LHCN-M2 (cell line): ENCODE measurements around the gene ERG28. TPM values are rescaled to one million over a fixed set of nuclear protein-coding genes. Genes with fewer than 3 reads are reported as not detected.

ENCODE experiments used
- DNase-seq: peaks from one replicate; pipeline ENCODE4 v3.0.0-alpha.2; 2012; ENCODE audit warnings: low read depth
- total RNA-seq: library from RNA; depleted of rRNA; stranded (reverse); fragments of >200 nt; gene quantifications from 2 replicates; pipeline ENCODE4 v1.2.3, GENCODE V29; 2014

The ERG28 gene
- total RNA-seq, 1 experiment from 2014 or later, result 9.8 TPM

DNA sequence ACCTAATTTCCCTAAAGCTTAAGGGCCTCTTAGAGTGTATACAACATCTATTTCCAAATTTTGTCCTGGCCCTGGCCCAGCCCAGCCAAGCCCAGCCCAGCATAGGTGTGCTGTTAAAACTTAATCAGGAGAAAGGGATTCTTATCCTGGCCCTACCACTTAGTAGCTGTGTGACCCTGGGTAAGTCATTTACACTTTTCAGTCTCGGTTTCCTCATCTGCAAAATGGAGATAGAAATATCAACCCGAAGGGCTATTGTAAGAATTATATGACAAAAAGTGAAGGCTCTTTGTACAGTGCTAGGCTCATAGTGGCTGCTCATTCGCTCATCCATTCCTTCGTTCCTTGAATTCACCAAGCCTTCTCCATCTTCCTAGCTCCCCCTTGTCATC, 442 bp downstream of the ERG28 start:
- no peak for DNase-seq

DNA sequence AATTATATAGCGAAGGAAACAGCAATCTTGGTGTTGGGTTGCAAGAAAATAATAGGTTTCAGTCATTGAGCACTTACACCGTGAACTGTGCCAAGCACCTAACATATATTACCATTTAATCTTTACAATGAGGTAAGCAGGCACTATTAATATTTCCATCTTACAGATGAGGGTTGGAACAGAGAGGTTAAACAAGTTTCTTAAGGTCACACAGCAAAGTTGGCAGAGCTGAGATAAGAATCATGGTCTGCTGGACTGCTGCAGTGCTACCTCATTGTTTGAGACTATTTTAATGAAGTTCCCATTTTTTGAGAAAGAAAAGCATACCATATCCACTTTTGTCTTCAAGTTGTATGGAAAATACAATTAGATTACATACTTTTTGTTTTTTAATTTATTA, 1.7 kb downstream of the ERG28 start:
- no peak for DNase-seq

DNA sequence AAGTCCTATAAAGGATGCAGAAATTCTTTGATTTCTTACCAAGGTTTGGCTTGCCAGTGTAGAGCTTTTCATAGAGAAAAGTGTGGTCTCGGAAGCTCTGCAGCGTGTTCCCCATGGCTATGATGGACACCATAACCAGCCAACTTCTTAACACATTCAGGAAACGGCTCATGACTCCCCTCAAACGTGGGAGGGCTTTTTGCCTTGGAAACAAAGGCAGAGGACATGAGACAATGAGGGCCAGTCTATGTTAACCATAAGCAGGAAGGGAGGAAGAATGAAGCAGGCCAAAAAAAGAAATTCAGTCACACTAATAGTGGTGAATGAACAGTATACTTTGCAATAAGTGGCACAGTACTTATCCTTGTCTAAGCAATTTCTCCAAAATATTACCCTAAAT, 3.3 kb downstream of the ERG28 start:
- DNase-seq, result no peak

DNA sequence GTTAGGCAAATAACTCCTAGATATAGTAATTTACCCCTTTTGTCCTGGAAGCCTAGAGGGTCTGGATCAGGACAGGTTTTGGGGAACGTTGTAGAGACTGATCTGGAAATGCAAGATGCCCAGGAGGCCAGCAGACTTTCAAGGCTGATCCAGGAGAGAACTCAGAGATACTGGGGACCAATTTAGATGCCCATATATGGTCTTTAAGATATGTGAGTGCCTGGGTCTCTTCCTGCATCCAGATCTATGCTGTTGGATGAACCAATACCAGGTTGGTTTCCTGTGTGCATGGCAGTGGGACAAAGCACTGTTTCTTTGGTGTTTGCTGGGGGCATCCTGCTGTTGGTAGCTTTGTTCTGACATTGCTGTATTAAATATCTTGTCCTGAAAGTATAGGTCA, 5.4 kb downstream of the ERG28 start:
- DNase-seq, result no peak

DNA sequence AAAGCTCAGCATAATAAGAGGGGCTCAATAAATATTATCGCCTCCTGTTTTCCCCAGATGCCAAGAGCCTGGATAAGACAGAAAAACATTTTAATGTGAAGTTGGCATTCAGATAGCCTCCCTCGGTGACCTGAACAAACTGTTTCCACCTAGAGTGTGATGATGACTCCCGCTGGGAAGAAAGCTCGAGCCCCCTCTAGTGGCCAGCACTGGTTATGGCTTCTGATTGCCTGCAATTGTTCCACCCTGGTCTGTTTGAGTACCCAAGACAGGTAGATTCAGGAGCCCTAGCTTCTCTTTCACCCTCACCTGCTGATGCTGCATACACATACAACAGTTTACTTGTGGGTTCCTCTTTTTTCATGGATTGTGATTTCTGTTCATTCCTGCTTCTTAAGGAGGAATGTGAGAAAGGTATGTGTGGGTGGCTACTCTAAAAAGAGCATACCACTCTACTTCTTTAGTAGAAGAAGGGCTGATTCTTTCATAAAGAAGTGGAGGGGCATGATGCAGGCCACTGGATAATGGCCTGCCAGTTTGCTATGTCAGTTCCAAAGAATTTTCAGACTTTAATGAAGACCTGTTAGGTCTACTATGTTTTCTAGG, 6.4 kb downstream of the ERG28 start:
- DNase-seq, result peak; percentile 58

DNA sequence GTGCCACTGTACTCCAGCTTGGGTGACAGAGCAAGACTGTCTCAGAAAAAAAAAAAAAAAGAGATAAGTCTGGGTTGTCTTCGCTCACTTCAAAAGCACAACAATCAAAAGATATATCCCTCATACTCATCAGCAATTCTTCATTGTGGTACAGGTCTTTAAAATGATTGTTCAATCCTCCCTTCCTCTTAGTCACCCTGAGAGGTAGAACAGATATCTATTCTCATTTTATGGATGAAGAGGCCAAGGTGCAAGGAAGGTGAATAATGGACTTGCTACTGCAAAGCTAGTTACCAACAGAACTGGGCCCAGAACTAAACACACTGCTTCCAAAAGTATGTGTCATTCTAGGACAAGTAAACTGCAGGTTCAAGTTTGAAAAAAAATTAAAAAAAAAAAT, 7.1 kb downstream of the ERG28 start:
- no peak for DNase-seq

DNA sequence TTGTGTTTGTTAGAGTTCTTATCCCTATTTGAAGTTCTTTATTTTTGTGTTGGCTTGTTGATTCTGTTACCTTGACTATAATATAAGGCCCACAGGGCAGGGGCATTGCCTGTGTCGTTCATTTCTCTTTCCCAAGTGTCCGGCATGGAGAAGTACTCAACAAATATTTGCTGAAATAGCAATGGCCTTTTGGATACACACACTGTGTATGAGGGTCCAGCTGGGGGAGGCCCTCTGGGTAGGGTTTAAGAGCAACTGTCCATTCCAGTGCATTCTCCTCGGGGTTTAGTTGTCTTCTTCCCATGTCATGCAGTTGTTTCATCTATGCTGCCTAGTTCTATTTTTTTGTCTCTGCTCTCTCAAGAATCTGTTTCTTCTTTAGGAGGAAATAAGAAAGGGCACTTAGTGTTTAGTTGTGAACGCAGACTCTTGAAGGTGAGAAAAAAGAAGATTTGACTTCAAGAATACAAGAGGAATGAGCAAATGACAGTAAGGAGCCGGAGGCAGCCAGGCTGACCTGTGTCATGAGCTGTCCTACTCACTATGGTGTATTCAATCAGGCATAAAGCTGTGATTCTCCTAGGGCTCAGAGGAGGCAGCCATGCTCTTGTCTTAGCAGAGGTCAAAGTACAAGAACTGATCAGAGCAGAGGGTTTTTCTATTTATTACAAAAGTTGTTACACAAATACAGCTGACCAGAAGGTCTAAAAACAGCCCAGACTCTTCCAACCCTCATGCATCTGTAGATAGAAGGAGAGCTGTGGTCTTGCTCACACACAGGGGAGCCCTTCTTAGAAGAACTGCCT, 10.2 kb downstream of the ERG28 start:
- no peak for DNase-seq

DNA sequence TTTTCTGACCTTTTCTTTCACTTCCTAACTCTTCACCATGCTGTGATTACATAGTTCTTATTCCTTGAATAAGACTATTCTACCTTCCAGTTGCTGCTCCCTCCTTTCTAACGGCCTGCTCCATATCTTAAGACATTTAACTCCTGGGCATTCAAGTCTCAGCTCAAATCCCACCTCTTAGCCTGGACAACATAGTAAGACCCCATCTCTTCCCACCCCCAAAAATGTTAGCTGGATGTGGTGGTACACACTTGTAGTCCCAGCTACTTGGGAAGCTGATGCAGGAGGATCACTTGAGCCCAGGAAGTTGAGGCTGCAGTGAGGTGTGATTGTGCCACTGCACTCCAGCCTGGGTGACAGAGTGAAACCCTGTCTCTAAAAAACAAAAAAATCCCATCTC, 10.9 kb downstream of the ERG28 start:
- no peak for DNase-seq

DNA sequence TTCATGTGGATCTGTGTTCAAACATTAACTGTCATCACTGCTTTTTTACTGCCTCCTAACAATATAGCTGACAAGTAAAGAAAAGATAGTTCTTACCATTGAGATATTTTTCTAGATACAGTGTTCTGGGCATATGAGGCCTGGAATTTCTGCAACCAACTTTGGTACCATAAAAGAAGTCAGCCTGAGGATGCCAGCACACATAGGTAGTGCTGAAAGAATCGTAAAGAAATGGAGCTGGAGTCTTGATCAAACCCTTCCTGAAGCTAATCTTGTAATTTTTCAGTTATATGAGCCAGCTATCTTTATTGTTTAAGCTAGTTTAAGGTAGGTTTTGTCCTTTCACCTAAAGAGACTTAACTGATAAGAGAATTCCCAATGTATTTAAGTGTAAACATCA, 11.3 kb downstream of the ERG28 start:
- no peak for DNase-seq

DNA sequence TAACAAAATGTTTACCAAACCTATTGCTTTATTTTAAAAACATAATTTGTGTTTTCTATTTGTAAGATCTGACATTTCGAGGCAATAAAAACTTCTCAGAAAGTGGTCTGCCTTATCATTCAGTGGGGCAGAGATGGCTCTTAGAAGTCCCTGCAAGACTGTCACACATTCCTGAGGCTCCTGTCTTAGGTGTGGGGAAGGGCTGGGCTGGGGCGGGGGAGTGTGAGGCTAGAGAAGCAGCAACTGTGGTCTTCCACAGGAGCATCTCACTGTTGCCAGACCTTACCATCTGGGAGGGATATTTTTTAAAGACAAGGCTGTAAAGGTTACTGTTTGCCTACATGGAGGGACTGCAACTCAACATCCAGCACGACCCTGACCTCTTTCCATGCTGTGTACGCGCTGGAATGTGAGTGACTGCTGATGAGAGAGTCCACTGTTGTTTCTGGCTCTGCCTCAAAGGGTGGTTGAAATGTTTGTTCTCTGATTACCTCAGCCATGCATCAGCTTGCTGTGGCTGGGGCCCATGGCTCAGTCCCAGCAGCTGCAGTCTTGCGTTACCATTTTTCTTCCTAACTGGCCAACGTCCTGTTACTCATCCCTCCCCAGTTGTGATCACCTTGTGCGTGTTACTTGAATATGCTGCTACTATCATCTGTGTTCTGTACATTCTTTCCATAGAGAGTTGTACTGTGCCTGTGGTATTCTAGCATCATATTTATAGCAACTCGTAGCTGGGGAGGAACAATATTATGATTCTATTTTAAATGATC, 12.4 kb downstream of the ERG28 start:
- DNase-seq, result peak; percentile 99

DNA sequence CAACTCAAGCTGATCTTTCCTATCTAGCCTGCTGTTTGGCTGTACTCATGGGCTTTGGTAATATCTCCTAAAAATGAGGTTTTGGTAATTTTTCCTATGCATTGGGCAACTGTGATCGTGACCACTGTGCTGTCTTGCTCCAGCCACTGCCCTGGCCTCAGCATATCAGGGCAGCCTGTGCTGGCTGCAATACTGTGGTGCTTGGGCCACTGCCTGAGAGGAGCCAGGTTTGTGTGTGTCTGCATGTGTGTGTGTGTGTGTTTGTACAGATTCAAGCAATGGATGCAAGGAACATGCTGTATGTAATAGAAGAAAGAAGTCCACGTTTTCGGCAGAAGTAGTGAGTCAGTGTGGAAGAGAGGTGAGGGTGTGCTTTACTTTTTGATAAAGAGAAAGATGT, 13.0 kb downstream of the ERG28 start:
- no peak for DNase-seq

DNA sequence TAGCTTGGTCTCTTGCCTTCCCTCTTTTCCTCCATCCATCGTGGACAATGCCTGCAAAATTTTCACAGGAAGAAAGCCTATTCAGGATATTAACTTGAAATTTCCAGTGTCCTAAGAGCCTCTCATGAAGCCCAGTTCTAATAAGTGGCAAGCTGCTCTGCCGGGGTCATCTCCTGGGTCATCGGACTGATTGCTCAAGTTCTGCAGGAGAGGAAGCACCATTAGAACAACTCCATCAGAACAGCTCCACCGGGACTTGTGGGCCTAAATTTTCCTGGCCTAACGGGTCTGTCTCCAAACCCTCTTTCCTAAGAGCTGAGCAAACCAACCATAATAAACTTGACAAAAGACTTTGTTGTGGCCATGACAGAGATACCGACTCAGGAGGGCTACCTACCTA, 13.9 kb downstream of the ERG28 start:
- DNase-seq, result no peak

DNA sequence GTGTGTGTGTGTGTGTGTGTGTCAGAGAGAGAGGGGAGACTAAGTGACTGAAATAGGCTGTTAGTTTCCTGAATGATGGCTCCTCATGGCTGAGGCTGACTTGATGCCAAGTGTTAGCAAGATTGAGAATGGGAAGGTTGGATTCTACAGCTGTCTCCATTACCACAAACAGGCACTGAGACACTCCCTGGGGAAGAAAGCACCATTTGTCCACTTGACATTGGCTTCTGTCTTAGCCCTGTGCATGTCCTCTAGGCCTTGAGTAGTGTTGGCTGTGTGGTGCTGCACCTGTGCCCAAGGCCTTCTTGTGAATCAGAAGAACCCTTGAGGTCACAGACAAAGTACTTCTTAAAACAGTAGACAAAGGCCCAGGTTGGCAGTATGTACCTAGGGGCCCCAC, 15.6 kb downstream of the ERG28 start:
- peak; percentile 96 for DNase-seq

DNA sequence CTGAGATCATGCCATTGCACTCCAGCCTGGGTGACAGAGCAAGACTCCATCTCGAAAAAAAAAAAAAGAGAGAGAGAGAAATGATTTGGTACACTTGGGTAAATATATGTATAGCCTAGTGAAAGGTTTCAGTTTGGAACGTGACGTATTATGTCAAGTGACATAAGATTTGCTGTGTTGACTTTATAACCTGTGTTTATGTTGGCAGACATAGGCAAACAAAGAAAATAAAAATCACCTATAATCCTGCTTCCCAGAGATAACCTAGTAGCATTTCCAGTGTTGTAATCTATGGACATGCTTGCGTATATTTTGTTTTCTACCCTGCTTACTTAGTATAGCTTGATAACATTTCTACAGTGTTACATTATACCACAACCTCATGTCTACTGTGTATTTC, 16.7 kb downstream of the ERG28 start:
- no peak for DNase-seq

DNA sequence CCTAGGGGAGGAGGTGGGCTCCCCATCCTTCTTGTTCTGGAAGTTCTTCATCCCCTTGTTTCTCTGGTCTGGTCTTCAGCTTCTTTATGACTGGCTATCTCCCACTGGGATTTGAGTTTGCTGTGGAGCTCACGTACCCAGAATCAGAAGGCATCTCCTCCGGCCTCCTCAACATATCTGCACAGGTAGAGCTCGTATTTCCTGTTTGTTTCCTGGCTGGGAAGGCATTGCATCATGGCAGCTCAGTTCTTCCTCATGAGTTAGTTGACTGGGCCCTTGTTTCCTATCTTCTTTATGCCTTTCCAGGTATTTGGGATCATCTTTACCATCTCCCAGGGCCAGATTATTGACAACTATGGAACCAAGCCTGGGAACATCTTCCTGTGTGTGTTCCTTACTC, 19.8 kb downstream of the ERG28 start:
- no peak for DNase-seq

DNA sequence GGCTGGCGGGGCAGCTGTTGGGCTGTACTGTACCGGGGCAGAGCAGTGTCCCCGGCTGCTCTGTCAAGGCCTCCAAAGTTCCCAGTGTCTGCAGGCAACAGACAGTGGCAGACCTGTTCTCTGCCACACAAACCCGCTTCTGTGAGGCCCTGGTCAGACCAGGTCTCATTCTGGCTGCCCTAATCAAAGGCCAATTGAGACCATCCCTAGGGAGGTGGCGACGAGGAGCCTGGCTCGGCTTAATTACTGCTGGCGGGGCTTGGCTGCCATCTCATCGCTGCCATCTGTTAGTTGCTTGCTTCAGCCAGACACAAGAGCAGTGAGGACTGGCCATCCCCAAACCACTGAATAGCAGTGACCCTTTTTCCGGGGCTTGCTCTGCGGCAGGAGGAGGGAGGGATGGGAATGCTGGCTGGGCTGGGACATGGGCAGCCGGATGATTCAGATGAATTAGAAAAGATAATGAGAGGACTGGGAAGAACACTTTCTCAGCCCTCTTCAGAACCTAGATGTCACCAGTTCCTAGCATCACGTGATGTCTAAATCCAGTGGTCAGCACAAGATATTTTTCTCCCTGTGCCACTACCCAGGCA, 24.5 kb downstream of the ERG28 start:
- peak; percentile 89 for DNase-seq

DNA sequence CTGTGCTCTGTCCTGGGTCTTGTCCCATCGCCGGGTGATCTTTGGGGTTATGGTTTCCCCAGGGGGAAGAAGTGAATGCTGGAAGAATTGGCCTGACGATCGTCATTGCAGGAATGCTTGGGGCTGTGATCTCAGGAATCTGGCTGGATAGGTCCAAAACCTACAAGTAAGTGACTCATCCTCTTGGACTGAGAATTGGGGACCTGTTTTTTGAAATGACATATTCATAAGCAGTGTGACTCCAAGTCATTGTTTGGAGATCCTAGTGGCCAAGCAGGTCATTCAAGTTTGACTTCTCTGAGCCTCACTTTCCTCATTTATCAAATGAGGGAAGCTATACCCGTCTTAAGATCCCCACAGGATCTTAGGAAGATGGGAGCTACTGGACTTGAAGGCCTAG, 25.8 kb downstream of the ERG28 start:
- DNase-seq, result no peak

DNA sequence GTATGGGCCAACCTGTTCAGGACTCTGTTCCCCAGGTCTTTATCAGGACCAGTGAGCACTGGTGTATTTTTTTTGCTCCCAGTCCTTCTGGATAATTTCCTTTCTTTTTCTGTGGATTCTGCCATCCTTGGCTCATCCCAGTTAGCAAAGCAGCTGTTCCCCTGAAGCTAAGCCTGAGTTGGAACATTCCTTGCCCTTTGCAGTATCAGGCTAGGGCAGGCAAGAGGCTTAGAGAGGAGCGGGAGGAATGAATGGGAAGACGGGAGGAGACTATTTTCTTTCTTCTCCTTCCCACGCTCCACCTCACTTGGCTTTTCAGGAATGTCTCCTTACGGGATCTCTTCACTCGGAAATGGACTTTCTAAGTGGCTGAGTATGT, 29.2 kb downstream of the ERG28 start:
- DNase-seq, result peak; percentile 83

DNA sequence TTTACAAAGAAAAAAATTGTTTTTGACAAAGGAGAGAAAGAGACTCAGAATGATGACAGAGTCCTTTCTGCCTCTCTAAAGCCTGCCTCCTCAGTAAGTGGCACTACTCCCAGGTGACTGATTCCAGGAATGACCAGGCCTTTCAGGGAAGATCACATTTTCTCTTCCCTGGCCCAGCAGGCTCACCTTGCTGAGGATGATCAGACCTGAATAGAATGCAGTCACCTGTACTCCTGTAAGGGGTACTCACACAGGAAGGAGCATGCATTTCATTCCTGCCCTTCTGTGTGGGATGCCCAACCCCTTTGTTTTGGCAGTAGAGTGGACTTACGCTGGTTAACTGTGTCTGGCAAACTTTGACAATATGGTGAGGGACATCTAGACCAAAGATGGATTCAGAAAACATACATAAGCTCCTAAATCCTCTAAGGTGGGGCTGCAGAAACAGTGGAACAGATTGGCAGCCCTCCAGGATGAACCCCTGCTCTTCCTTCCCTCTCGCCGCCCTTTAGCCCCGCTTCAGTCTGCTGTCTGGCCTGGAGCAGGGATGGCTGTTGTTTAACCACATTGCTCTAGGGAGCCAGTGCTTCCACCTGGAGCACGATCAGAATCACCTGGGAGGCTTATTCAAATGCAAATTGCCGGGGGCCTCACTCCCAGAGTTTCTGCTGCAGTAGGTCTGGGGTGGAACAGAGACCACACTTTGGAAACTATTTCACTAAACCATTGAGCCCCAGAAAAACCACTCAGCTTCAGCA, 29.8 kb downstream of the ERG28 start:
- DNase-seq, result no peak

DNA sequence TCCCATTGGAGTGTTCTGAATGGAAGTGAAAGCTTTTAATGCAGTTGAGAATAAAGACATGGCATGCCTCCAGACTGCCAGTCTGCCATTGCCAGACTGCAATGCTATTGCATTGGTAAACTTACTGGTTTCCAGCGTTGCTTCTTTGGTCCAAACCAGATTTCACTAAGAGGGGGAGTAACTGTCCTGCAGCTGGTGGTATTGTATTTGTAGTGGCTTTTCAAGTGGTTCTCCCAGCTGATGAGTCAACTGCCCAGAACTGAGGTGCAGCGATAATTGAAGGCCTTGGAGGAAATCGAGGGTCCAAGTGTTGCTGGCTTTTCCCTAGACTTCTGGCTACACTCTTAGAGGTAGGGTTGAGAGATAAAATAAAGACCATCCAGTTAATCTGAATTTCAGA, 31.9 kb downstream of the ERG28 start:
- DNase-seq, result peak; percentile 80

DNA sequence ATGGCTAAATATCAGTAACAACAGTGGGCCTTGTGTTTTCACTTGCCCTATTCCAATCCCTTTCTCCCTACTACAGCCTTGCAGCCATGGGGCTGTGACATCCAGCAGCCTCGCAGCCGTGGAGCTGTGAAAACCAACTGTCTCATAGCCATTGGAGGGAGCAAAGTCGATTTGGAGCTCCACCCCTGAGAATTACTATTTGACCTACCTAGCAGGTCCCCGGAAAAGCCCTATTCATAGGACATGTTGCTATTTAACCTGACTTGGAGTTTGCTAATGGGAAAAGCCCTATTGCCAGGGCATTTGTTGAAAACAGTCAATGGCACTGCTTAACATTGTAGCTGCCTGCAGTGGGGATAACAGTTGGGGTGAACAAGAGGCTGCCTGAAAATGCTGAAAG, 33.3 kb downstream of the ERG28 start:
- no peak for DNase-seq

DNA sequence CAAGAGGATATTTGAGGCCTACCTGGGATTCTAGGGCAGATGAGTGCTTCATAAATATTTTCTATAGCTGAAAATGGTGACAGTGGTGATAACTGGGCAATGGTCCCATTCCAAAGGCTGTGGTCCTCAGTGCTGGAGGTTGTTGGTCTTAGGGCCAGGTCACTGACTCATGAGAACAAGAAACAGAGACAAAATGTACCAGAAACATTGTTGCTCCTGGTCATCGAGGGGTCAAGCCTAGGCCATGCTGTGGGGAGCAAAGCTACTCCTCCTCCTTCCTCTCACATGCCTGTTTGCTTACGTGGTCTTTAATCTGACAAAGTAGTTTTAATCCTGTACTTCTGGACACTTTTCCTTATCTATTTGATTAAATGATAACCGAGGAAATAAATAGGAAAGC, 33.8 kb downstream of the ERG28 start:
- DNase-seq, result peak; percentile 87
